Panc1 (cell line): ENCODE measurements around the gene TEF. TPM values are rescaled to one million over a fixed set of nuclear protein-coding genes. Genes with fewer than 3 reads are reported as not detected.

Experiments used
- ATAC-seq: fragments of 200-7000 bp; cut with Tn5 transposase; 2 replicates; pipeline ENCODE4 v1.9.1; 2020; ENCODE audit warnings: mild to moderate bottlenecking, moderate library complexity
- BruUV-seq: library from RNA; stranded (reverse); fragments of 400-500 nt; replicated peaks from 2 replicates; lab custom pipeline; 2021; lab: Mats Ljungman, UMichigan
- CTCF ChIA-PET: fragments of 300-600 bp; sonication (Branson Sonifier 250); formaldehyde crosslinking; loops from one replicate; lab custom pipeline; 2022; ENCODE audit warnings: antibody characterized with exemption; lab: Charles Lee
- POLR2A ChIA-PET: fragments of 300-600 bp; sonication (Branson Sonifier 250); formaldehyde crosslinking; loops from one replicate; lab custom pipeline; 2022; ENCODE audit warnings: antibody characterized with exemption; lab: Charles Lee
- DNase-seq: peaks from one replicate; pipeline ENCODE4 v3.0.0-alpha.2; 2010; ENCODE audit warnings: low read depth, low spot score
- H3K27ac ChIP-seq: 2 replicates; pipeline ENCODE4 v1.5.1; 2011; ENCODE audit warnings: mild to moderate bottlenecking, low read length, inconsistent platforms
- H3K27me3 ChIP-seq: fragments of 200-500 bp; sonication (Bioruptor generic); 2 replicates; pipeline ENCODE4 v1.6.0; 2014; ENCODE audit warnings: low read length, inconsistent platforms; ENCODE audit not compliant: control insufficient read depth, insufficient read depth
- H3K36me3 ChIP-seq: fragments of 200-500 bp; sonication (Bioruptor generic); 2 replicates; pipeline ENCODE4 v1.5.1; 2014; ENCODE audit warnings: inconsistent platforms, mild to moderate bottlenecking, low read length, moderate library complexity; ENCODE audit not compliant: control insufficient read depth, insufficient read depth
- H3K4me1 ChIP-seq: 2 replicates; pipeline ENCODE4 v1.5.1; 2011; ENCODE audit warnings: inconsistent platforms, mild to moderate bottlenecking, low read length, moderate library complexity; ENCODE audit not compliant: control insufficient read depth, insufficient read depth
- H3K4me3 ChIP-seq, 2 experiments: 2 replicates each; pipeline ENCODE4 v1.5.1; 2011 to 2012; ENCODE audit warnings: low read depth in 2 of 2, low read length in 2 of 2, mild to moderate bottlenecking in 2 of 2, inconsistent platforms in 1 of 2, moderate library complexity in 1 of 2
- H3K9me3 ChIP-seq: fragments of 200-500 bp; sonication (Bioruptor generic); 2 replicates; pipeline ENCODE4 v1.5.1; 2014; ENCODE audit warnings: low read depth, mild to moderate bottlenecking, inconsistent platforms, low read length, moderate library complexity; ENCODE audit not compliant: control insufficient read depth, insufficient read depth
- CTCF ChIP-seq: fragments of 450-650 bp; IDR thresholded peaks from 2 replicates; pipeline ENCODE4 v1.5.1; 2017; ENCODE audit warnings: mild to moderate bottlenecking
- POLR2AphosphoS5 ChIP-seq: IDR thresholded peaks from 2 replicates; pipeline ENCODE4 v1.6.1; 2012; ENCODE audit warnings: mild to moderate bottlenecking, low read depth, low read length, moderate library complexity
- REST ChIP-seq, 2 experiments: IDR thresholded peaks; 2 replicates each; pipeline ENCODE4 v1.6.1; 2011 to 2012; ENCODE audit warnings: low read depth in 2 of 2, control low read depth in 1 of 2, low read length in 1 of 2, mild to moderate bottlenecking in 1 of 2, moderate library complexity in 1 of 2; ENCODE audit not compliant: insufficient read depth in 1 of 2
- SIN3A ChIP-seq: IDR thresholded peaks from 2 replicates; pipeline ENCODE4 v1.6.1; 2012; ENCODE audit warnings: low read depth, mild to moderate bottlenecking, low read length, moderate library complexity, borderline replicate concordance; ENCODE audit not compliant: insufficient read depth
- TCF7L2 ChIP-seq: IDR thresholded peaks from 2 replicates; pipeline ENCODE4 v1.6.1; 2011; ENCODE audit warnings: mild to moderate bottlenecking, low read depth, low read length, inconsistent platforms
- in situ Hi-C: cut with HindIII; loops from 2 replicates; pipeline ENCODE4 v1.10.0; 2016; ENCODE audit warnings: low sequenced_read_pairs, low pct_unique_long_range_greater_than_20kb
- intact Hi-C: fragments of 100-400 bp; cut with micrococcal nuclease; formaldehyde crosslinking; loops from one replicate; pipeline ENCODE4 v1.10.0; 2022; ENCODE audit not compliant: unreplicated experiment
- total RNA-seq: library from RNA; stranded (reverse); gene quantifications from one replicate; pipeline ENCODE4 v1.2.1, GENCODE V29; 2021; ENCODE audit not compliant: unreplicated experiment

Gene TEF
- total RNA-seq, 1 experiment from 2014 or later = 7.8 TPM

- Histone ChIP-seq H3K9me3 (no peaks in the 10 kb centered on the region), H3K36me3 (no peaks in the 10 kb centered on the region), H3K4me1 (no peaks in the 10 kb centered on the region), H3K27ac (no peak overlapping the region), H3K27me3 (no peaks in the 10 kb centered on the region), H3K4me3 (no peak overlapping the region)
- ChIA-PET POLR2A (no interaction called here), CTCF (no interaction called here)
- BruUV-seq = no TSS peak
- in situ Hi-C loops = no loop called here
- ATAC-seq (no peak), DNase-seq (no peak)
- intact Hi-C loops = no loop called here
- TF ChIP-seq TCF7L2 = no peak
- no peak for TF ChIP-seq SIN3A
- TF ChIP-seq POLR2AphosphoS5 = no peak
- TF ChIP-seq CTCF = no peak
- TF ChIP-seq REST (IDR thresholded peaks at IDR 0.05; ENCODE audit: insufficient read depth in 1 of 2, low read depth in 2 of 2, low read length in 1 of 2) = no peak
Observed at GRCh38 chr22:41339823-41340222, 41.9 kb upstream of the TEF start.

GRCh38 chr22:41340357-41340756 lies 41.4 kb upstream of the TEF start:
- no peak for TF ChIP-seq SIN3A
- TF ChIP-seq POLR2AphosphoS5 = no peak
- TF ChIP-seq CTCF = no peak
- no peak for TF ChIP-seq TCF7L2
- no peak for TF ChIP-seq REST (IDR thresholded peaks at IDR 0.05; ENCODE audit: insufficient read depth in 1 of 2, low read depth in 2 of 2, low read length in 1 of 2)
- in situ Hi-C loops = no loop called here
- no peaks in the 10 kb centered on the region for H3K4me1 ChIP-seq
- H3K27me3 ChIP-seq = no peaks in the 10 kb centered on the region
- ATAC-seq = no peak
- H3K27ac ChIP-seq = no peak overlapping the region
- no TSS peak for BruUV-seq
- intact Hi-C loops = no loop called here
- H3K36me3 ChIP-seq = no peaks in the 10 kb centered on the region
- ChIA-PET CTCF (no interaction called here), POLR2A (no interaction called here)
- no peak overlapping the region for H3K4me3 ChIP-seq
- H3K9me3 ChIP-seq = no peaks in the 10 kb centered on the region
- DNase-seq = no peak
